CD4-positive, alpha-beta T cell (primary cell): Measurements from ENCODE around the gene RASSF8. TPM values are rescaled to one million over a fixed set of nuclear protein-coding genes. Genes with fewer than 3 reads are reported as not detected.

Source experiments
- ATAC-seq: fragments of 200-7000 bp; cut with Tn5 transposase; one replicate; pipeline ENCODE4 v1.10.0; 2022; ENCODE audit warnings: mild to moderate bottlenecking; ENCODE audit not compliant: poor library complexity
- CTCF ChIA-PET: fragments of 350-600 bp; sonication (Branson Sonifier 250); formaldehyde crosslinking; loops from one replicate; lab custom pipeline; 2021; ENCODE audit warnings: antibody characterized with exemption, inconsistent platforms; lab: Charles Lee
- POLR2A ChIA-PET: fragments of 350-600 bp; sonication (Branson Sonifier 250); formaldehyde crosslinking; loops from one replicate; lab custom pipeline; 2021; ENCODE audit warnings: antibody characterized with exemption, inconsistent platforms; lab: Charles Lee
- DNase-seq, 14 experiments: peaks; one replicate each; pipeline ENCODE4 v3.0.0-alpha.2; 2013 to 2020; ENCODE audit warnings: mixed read lengths in 2 of 14
- H3K27ac ChIP-seq, 2 donors: one replicate each; pipeline versions ENCODE4 v1.5.1 to v1.7.0; 2013; ENCODE audit warnings: low read length in 2 of 2, low read depth in 1 of 2, mild to moderate bottlenecking in 1 of 2
- H3K27me3 ChIP-seq, 2 experiments: 1 replicate in 1 of 2; 2 replicates in 1 of 2; pipeline versions ENCODE4 v1.6.1 to v1.7.0; 2013; ENCODE audit warnings: low read length in 2 of 2, control low read depth in 1 of 2, mild to moderate bottlenecking in 1 of 2, moderate library complexity in 1 of 2; ENCODE audit not compliant: insufficient read depth in 2 of 2, control insufficient read depth in 1 of 2
- H3K36me3 ChIP-seq: one replicate; pipeline ENCODE4 v1.6.1; 2013; ENCODE audit warnings: low read length, control low read depth; ENCODE audit not compliant: insufficient read depth
- H3K4me1 ChIP-seq: one replicate; pipeline ENCODE4 v1.6.1; 2013; ENCODE audit warnings: low read length, control low read depth; ENCODE audit not compliant: insufficient read depth
- H3K4me3 ChIP-seq: one replicate; pipeline ENCODE4 v1.5.1; 2013; ENCODE audit warnings: mild to moderate bottlenecking, low read length, moderate library complexity
- H3K9me3 ChIP-seq, 2 experiments: 1 replicate in 1 of 2; 2 replicates in 1 of 2; pipeline versions ENCODE4 v1.6.1 to v1.7.0; 2013; ENCODE audit warnings: low read length in 2 of 2, mild to moderate bottlenecking in 2 of 2, control low read depth in 1 of 2, moderate library complexity in 1 of 2; ENCODE audit not compliant: control insufficient read depth in 1 of 2, insufficient read depth in 1 of 2
- H3K27ac Mint-ChIP-seq: one replicate; pipeline ENCODE4 v1.8.0; 2020; ENCODE audit warnings: mixed read lengths
- H3K27me3 Mint-ChIP-seq: one replicate; pipeline ENCODE4 v1.8.0; 2021; ENCODE audit warnings: mixed read lengths
- H3K36me3 Mint-ChIP-seq: one replicate; pipeline ENCODE4 v1.8.0; 2021; ENCODE audit warnings: low read depth, mixed read lengths
- H3K4me1 Mint-ChIP-seq: one replicate; pipeline ENCODE4 v1.8.0; 2021; ENCODE audit warnings: low read depth, mixed read lengths
- H3K4me3 Mint-ChIP-seq: one replicate; pipeline ENCODE4 v1.8.0; 2020; ENCODE audit warnings: mild to moderate bottlenecking, mixed read lengths
- H3K9me3 Mint-ChIP-seq: one replicate; pipeline ENCODE4 v1.8.0; 2020; ENCODE audit warnings: mixed read lengths
- CTCF ChIP-seq: fragments of 200-600 bp; IDR thresholded peaks from one replicate; pipeline ENCODE4 v1.8.0; 2022; ENCODE audit warnings: antibody characterized with exemption, mild to moderate bottlenecking
- intact Hi-C, 2 experiments: fragments of 100-400 bp; cut with DNase I in 1 of 2; cut with micrococcal nuclease in 1 of 2; formaldehyde crosslinking; loops; one replicate each; pipeline versions ENCODE4 v1.15.1 to v1.9.0; 2023 to 2025; cut with DNase I, micrococcal nuclease
- total RNA-seq, 174 experiments: library from RNA in 2 of 174; stranded (reverse) in 2 of 174; gene quantifications; one replicate each; pipeline ENCODE4 v1.2.3 and lab custom pipeline; 2021 to 2026

RASSF8 gene
- total RNA-seq, 2 experiments from 2014 or later: 0.71 to 1.4 TPM

GRCh38 chr12:25995906-25996305 lies 37.4 kb downstream of the RASSF8 start:
- Histone ChIP-seq H3K4me1 (no peaks in the 10 kb centered on the region), H3K27ac (no peak overlapping the region), H3K27me3 (no peaks in the 10 kb centered on the region), H3K9me3 (no peaks in the 10 kb centered on the region), H3K36me3 (no peaks in the 10 kb centered on the region), H3K4me3 (no peak overlapping the region)
- intact Hi-C loops: no loop called here
- no peaks in the 10 kb centered on the region for H3K4me1 Mint-ChIP-seq
- no peak overlapping the region for H3K4me3 Mint-ChIP-seq
- ChIA-PET CTCF (no interaction called here), POLR2A (no interaction called here)
- DNase-seq: no peak
- no peak overlapping the region for H3K27ac Mint-ChIP-seq
- no peak for ATAC-seq
- no peaks in the 10 kb centered on the region for H3K9me3 Mint-ChIP-seq
- TF ChIP-seq CTCF: no peak
- no peaks in the 10 kb centered on the region for H3K27me3 Mint-ChIP-seq
- no peaks in the 10 kb centered on the region for H3K36me3 Mint-ChIP-seq

GRCh38 chr12:25996677-25997076 lies 38.2 kb downstream of the RASSF8 start:
- no peak for ATAC-seq

GRCh38 chr12:25997201-25997963 lies 38.9 kb downstream of the RASSF8 start:
- H3K4me3 Mint-ChIP-seq: no peak overlapping the region
- ATAC-seq (no peak), DNase-seq (no peak)
- POLR2A ChIA-PET: no interaction called here
- H3K4me1 ChIP-seq: no peaks in the 10 kb centered on the region
- H3K4me1 Mint-ChIP-seq: no peaks in the 10 kb centered on the region
- CTCF ChIA-PET: interaction anchor here (0.6 kb wide), 1 partner anchor 10 kb away, joined by 4 read pairs; no protein-coding TSS in a partner anchor
- H3K27me3 ChIP-seq: no peaks in the 10 kb centered on the region
- H3K36me3 Mint-ChIP-seq: no peaks in the 10 kb centered on the region
- H3K27me3 Mint-ChIP-seq: no peaks in the 10 kb centered on the region
- H3K36me3 ChIP-seq: no peaks in the 10 kb centered on the region
- H3K27ac ChIP-seq: no peak overlapping the region
- no peak overlapping the region for H3K4me3 ChIP-seq
- intact Hi-C loops: no loop called here
- no peak overlapping the region for H3K27ac Mint-ChIP-seq
- no peaks in the 10 kb centered on the region for H3K9me3 Mint-ChIP-seq
- no peak for TF ChIP-seq CTCF
- peaks cover 0 to 3% of the 10 kb centered on the region in 2 experiments for H3K9me3 ChIP-seq

More at GRCh38 chr12:25996677-25997076, 38.2 kb downstream of the RASSF8 start:
- intact Hi-C loops: no loop called here
- H3K9me3 Mint-ChIP-seq: no peaks in the 10 kb centered on the region
- no peak for DNase-seq
- Histone ChIP-seq H3K27me3 (no peaks in the 10 kb centered on the region), H3K27ac (no peak overlapping the region), H3K9me3 (no peaks in the 10 kb centered on the region), H3K4me1 (no peaks in the 10 kb centered on the region), H3K36me3 (no peaks in the 10 kb centered on the region), H3K4me3 (no peak overlapping the region)
- H3K36me3 Mint-ChIP-seq: no peaks in the 10 kb centered on the region
- no peaks in the 10 kb centered on the region for H3K4me1 Mint-ChIP-seq
- POLR2A ChIA-PET: no interaction called here
- H3K27me3 Mint-ChIP-seq: no peaks in the 10 kb centered on the region
- no peak overlapping the region for H3K4me3 Mint-ChIP-seq
- TF ChIP-seq CTCF: no peak
- CTCF ChIA-PET: no interaction called here
- H3K27ac Mint-ChIP-seq: no peak overlapping the region
